ENCODE measurements around the gene RAB8A. TPM values are rescaled to one million over a fixed set of nuclear protein-coding genes. Genes with fewer than 3 reads are reported as not detected.

RAB8A gene
- total and polyA plus RNA-seq, 9 of the 15 experiments (the other 6 are each of a cell fraction or from before 2014, with no cell fraction given), result 11.2 to 102 (median 53.2) TPM

DNA sequence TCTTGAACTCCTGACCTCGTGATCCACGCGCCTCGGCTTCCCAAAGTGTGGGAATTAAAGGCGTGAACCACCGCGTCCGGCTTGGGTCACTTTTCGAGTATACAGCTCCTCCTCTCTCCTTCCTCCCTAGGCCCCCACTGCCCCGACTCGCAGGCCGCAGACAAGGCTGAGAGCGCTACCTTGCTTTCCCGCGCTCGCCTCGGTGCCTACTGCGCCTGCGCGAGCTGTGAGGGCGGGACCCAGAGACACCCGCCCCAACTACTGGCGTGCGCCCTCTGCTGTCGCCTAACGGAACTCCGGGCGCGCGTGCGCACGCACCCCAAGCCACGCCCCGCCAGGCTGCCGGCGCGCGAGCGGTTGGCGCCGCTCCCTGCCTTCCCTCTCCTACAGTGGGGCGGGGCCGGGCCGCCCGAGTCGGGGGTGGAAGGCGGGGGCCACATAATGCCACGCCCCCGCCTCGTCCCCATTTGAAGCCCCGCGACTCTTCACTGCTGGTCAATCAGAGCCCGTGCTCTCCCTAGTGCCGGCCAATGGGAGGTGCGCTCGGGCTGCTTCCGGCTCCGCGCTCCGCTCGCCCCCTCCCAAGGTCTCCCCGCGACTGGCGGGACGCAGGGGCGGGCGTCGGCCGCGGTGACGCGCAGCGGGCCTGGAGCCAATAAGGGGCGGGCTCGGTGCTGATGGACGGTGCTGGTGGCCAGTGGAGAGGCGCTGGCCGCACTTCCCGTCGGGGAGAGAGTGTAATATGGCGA, at the start of gene RAB8A (continued):
- TF ChIP-seq CCAR2 (IDR thresholded peaks at IDR 0.05; ENCODE audit: low read depth, low read length), result no peak
- TF ChIP-seq, protein P1, sequence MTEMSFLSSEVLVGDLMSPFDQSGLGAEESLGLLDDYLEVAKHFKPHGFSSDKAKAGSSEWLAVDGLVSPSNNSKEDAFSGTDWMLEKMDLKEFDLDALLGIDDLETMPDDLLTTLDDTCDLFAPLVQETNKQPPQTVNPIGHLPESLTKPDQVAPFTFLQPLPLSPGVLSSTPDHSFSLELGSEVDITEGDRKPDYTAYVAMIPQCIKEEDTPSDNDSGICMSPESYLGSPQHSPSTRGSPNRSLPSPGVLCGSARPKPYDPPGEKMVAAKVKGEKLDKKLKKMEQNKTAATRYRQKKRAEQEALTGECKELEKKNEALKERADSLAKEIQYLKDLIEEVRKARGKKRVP (CRISPR knock-in tag; IDR thresholded peaks at IDR 0.05), result no peak
- peak; percentile 22 for TF ChIP-seq ADNP (tag; IDR thresholded peaks at IDR 0.05)
- peak; percentile 75 for TF ChIP-seq POLR2B (IDR thresholded peaks at IDR 0.05; ENCODE audit: low read depth, partially characterized antibody)
- no peak for TF ChIP-seq SMARCB1 (IDR thresholded peaks at IDR 0.05; ENCODE audit: insufficient read length, low read depth)
- no peak for TF ChIP-seq MLLT1 (IDR thresholded peaks at IDR 0.05)
- TF ChIP-seq NCOA4 (IDR thresholded peaks at IDR 0.05; ENCODE audit: partially characterized antibody), result no peak
- TF ChIP-seq FOSL1 (tag; conservative IDR thresholded peaks at IDR 0.05), result no peak
- no peak; the same call in 1 of the 2 replicates for TF ChIP-seq MITF (IDR thresholded peaks at IDR 0.05)
- TF ChIP-seq, protein P2, sequence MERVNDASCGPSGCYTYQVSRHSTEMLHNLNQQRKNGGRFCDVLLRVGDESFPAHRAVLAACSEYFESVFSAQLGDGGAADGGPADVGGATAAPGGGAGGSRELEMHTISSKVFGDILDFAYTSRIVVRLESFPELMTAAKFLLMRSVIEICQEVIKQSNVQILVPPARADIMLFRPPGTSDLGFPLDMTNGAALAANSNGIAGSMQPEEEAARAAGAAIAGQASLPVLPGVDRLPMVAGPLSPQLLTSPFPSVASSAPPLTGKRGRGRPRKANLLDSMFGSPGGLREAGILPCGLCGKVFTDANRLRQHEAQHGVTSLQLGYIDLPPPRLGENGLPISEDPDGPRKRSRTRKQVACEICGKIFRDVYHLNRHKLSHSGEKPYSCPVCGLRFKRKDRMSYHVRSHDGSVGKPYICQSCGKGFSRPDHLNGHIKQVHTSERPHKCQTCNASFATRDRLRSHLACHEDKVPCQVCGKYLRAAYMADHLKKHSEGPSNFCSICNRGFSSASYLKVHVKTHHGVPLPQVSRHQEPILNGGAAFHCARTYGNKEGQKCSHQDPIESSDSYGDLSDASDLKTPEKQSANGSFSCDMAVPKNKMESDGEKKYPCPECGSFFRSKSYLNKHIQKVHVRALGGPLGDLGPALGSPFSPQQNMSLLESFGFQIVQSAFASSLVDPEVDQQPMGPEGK (CRISPR knock-in tag; IDR thresholded peaks at IDR 0.05; ENCODE audit: borderline replicate concordance), result no peak
- TF ChIP-seq DIDO1 (tag; IDR thresholded peaks at IDR 0.05; ENCODE audit: low read depth), result no peak
- no peak for TF ChIP-seq HNRNPH1 (optimal IDR thresholded peaks at IDR 0.05; ENCODE audit: low read depth, low read length)
- no peak for TF ChIP-seq KAT7 (CRISPR knock-in tag; IDR thresholded peaks at IDR 0.05; ENCODE audit: borderline replicate concordance)
- TF ChIP-seq CHCHD3 (CRISPR knock-in tag; IDR thresholded peaks at IDR 0.05), result no peak
- peak in 1 of 2 experiments; percentile 44; a peak in 1 of 4 replicates for TF ChIP-seq SIN3A (IDR thresholded peaks at IDR 0.05; ENCODE audit: borderline replicate concordance in 2 of 2, control insufficient read depth in 1 of 2, low read depth in 2 of 2, low read length in 2 of 2)
- TF ChIP-seq SPI1 (IDR thresholded peaks at IDR 0.05; ENCODE audit: borderline replicate concordance, low read depth, low read length), result peak; percentile 89
- TF ChIP-seq KDM2B (CRISPR knock-in tag; IDR thresholded peaks at IDR 0.05), result no peak
- peak; percentile 69 for TF ChIP-seq SMC3 (conservative IDR thresholded peaks at IDR 0.05; ENCODE audit: insufficient read depth, low read depth, low read length)
- TF ChIP-seq E2F3 (CRISPR knock-in tag; IDR thresholded peaks at IDR 0.05), result peak; percentile 99
- TF ChIP-seq HOXB6 (CRISPR knock-in tag; IDR thresholded peaks at IDR 0.05; ENCODE audit: borderline replicate concordance), result no peak
- TF ChIP-seq SAP30 (IDR thresholded peaks at IDR 0.05; ENCODE audit: borderline replicate concordance, insufficient read depth, low read depth, low read length, poor library complexity, severe bottlenecking), result no peak
- TF ChIP-seq RBM25 (IDR thresholded peaks at IDR 0.05; ENCODE audit: low read depth, low read length, severe bottlenecking), result peak; percentile 98
